GM12801 (cell line): ENCODE data around the gene LMO1.

Source experiments
- TF ChIP-seq, protein P1 (sequence below): IDR thresholded peaks from one replicate; pipeline ENCODE4 v1.5.1; 2011; ENCODE audit warnings: control low read depth; ENCODE audit not compliant: insufficient read length; ENCODE audit errors: extremely low read depth

LMO1 gene

DNA sequence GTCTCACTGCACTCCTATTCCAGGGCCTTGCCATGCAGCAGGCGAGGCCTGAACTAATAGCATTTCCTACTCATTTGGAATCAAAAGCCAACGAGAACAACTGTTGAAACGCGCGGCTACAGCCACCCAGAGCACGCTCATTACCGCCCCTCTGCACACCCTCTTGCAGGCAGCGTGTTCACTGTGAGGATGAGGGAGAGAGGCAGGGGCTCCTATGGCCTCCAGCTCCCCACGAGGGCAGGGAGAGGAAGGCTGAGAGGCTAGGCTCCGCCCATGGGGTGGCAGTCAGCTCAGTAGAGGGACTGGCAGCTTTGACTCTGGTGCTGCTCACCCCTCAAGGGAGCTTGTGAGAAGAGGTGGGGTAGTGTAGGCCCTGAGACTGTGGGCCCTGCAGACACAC is 26.2 kb downstream of the LMO1 start:
- TF ChIP-seq, protein P1, sequence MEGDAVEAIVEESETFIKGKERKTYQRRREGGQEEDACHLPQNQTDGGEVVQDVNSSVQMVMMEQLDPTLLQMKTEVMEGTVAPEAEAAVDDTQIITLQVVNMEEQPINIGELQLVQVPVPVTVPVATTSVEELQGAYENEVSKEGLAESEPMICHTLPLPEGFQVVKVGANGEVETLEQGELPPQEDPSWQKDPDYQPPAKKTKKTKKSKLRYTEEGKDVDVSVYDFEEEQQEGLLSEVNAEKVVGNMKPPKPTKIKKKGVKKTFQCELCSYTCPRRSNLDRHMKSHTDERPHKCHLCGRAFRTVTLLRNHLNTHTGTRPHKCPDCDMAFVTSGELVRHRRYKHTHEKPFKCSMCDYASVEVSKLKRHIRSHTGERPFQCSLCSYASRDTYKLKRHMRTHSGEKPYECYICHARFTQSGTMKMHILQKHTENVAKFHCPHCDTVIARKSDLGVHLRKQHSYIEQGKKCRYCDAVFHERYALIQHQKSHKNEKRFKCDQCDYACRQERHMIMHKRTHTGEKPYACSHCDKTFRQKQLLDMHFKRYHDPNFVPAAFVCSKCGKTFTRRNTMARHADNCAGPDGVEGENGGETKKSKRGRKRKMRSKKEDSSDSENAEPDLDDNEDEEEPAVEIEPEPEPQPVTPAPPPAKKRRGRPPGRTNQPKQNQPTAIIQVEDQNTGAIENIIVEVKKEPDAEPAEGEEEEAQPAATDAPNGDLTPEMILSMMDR, result no peak

DNA sequence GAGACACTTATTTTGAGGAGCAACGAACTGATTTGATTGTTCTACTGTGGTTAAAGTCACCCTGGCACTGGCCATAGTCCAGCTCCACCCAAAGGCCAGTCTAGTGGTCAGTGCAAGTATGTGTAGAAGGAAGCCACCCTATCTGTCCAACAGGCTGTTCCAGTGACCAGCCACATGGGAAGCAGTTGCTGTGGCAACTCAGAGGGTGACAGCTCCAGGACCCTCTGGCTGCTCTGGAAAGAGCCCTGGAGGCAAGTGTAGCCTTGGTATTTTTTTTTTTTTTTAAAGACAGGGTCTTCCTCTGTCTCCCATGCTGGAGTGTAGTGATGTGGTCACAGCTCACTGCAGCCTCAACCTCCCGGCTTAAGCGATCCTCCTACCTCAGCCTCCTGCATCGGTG is 27.8 kb downstream of the LMO1 start:
- TF ChIP-seq, protein P1, result no peak

DNA sequence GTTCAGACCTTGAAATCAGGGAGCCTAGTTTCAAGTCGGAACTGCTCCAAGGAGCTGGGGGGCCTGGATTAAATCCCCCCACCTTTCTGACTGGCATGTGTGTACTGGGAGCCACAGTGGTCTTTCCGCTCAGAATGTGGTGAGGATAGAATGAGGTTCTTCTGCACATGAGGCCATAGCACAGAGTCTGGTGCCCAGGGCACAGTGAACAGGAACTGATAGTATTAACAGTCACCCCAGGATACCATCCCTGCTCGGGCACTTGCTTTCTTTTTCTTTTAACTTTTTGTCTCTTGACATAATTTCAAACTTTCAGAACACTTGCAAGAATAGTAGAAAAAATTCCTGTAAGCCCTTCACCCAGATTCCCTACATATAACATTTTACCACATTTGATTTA is 28.8 kb downstream of the LMO1 start:
- TF ChIP-seq, protein P1, result no peak

DNA sequence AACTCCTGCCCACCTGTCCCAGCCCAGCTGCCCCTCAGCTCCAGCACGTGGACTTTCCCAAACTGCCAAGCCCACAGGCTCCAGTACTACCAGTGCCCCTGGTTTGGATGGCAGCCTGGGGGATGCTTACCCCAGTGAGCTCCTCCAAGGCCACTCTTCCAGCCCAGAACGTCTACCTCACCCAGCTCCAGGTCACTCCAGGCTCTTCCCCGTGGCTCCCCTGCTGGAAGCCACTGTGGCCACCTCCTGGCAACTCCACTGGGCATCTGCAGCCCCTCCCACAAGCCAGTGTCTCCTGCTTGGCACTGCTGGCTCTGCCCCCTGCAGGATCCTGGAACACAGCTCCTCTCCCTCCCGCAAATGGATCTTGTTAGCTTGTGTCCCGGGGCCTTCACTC is 29.3 kb downstream of the LMO1 start:
- TF ChIP-seq, protein P1, result no peak

DNA sequence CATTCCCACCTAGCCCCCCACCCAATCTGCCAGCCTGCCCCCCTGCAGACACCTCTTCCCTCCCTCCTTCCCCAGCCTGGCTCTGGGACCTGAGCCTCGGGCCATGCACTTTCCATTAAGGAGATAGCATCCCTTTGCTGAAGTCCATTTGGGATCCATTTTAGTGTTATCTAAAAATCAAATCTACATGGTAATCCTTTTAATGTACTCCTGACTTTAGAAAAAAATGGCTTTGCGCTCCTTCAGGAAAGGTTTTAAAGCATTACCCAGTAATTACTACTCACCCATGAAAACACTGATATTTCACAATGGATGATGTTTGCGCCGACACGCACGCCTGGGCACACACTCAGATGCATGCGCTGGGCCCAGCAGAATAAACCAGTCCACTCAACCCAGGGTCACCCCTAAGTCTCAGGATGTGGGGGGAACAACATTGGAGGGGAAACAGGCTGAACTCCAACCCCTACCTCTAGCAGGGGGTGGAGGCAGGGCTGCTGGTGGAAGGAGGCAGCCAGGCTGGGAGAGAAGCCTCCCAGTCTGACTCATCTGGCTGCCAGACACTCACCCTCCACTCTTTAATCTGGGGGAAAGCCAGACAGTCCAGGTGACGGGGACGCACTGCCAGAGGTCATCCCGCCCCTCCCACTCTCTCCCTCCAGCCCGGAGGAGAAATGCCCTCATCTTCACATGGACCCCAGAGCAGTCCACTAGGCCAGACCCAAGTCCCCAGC is 29.8 kb downstream of the LMO1 start:
- TF ChIP-seq, protein P1, result no peak

DNA sequence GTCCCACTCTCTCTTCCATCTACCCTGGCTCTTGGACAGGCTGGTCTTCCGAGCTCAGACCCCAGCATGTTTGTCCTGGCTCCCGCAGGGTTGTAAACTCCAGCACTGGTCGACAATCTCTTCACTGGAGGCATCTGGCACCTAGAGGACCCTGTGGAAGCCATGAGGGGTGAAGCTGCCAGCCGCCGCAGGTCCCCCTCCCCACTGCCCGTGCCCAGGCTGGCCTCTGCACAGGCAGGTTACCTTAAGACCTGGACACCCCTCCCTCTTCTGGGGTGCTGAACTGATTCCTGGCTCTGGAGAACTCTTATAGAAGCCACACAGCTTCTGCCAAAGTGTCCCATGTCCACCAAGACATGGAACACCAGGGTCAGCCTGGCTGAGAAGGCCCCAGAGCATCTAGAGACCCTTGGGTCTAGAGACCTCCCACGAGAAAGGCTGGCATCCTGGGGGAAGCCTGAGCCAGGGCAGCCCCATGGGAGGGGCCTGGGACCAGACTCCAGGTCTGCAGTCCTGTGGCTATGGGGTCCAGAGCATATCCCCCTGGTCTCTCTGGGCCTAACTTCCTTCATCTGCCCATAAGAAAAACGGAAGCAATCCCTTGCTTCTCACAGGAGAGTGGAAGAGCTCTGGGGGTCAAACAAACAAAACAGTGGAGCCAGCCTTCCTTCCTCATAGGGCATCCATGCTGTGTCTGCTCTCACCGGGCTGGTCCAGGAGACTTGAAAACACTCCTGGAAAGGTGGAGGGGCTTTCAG is 30.6 kb downstream of the LMO1 start:
- TF ChIP-seq, protein P1, result no peak

DNA sequence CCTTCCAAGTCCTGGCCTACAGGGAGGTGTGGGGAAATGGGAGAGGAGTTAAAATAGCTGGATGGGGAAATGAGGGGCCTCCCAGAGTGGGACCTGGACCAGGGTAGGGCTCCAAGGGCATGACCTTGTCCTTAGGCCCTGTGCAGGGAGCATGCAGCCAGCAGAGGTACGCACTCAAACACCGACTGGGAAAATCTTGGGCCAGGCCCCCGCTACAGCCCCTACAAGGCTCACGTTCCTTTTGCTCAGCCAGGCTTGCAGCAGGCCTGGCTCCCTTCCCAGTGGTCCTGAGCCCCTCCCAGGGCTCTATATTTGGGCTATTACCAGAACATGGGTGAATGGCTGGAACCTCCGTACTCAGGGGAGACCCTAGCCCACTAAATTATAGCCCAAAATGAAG is 31.3 kb downstream of the LMO1 start:
- TF ChIP-seq, protein P1, result no peak
